ENCODE results near the gene ADRA2A.

ADRA2A gene

GRCh38 chr10:111076682-111077478 lies at the start of gene ADRA2A:
Gene ADRA2A (plus strand): TSS chr10:111077029. CDS start chr10:111077997, 968 bp downstream.
- no peak for DNase-seq (ENCODE audit: low spot score)

- DNase-seq (ENCODE audit: low spot score) = no peak
These were observed 46.6 kb upstream of the ADRA2A start for GRCh38 chr10:111030042-111030750.

- DNase-seq (ENCODE audit: low spot score) = no peak
These were observed 42.1 kb upstream of the ADRA2A start for GRCh38 chr10:111034598-111035310.

GRCh38 chr10:111035542-111035941 lies 41.3 kb upstream of the ADRA2A start:
- DNase-seq (ENCODE audit: low spot score) = no peak

- no peak for DNase-seq (ENCODE audit: low spot score)
These were observed 39.0 kb upstream of the ADRA2A start for GRCh38 chr10:111037858-111038257.

- DNase-seq (ENCODE audit: low spot score) = no peak
These were observed 37.3 kb upstream of the ADRA2A start for GRCh38 chr10:111039522-111039921.

- DNase-seq (ENCODE audit: low spot score) = no peak
These were observed 19.8 kb upstream of the ADRA2A start for GRCh38 chr10:111057006-111057405.

GRCh38 chr10:111063471-111063870 lies 13.4 kb upstream of the ADRA2A start:
- no peak for DNase-seq (ENCODE audit: low spot score)

- no peak for DNase-seq (ENCODE audit: low spot score)
These were observed 4.6 kb upstream of the ADRA2A start for GRCh38 chr10:111072232-111072631.

- no peak for DNase-seq (ENCODE audit: low spot score)
These were observed 1.1 kb upstream of the ADRA2A start for GRCh38 chr10:111075577-111076185.

GRCh38 chr10:111076191-111076681 lies 593 bp upstream of the ADRA2A start:
- peak; percentile 30 for DNase-seq (ENCODE audit: low spot score)

GRCh38 chr10:111077479-111077784 lies 603 bp downstream of the ADRA2A start:
- DNase-seq (ENCODE audit: low spot score) = no peak

- DNase-seq (ENCODE audit: low spot score) = no peak
These were observed 1.1 kb downstream of the ADRA2A start for GRCh38 chr10:111077785-111078504.

GRCh38 chr10:111078505-111079185 lies 1.8 kb downstream of the ADRA2A start:
- no peak for DNase-seq (ENCODE audit: low spot score)

GRCh38 chr10:111079241-111079760 lies 2.5 kb downstream of the ADRA2A start:
- DNase-seq (ENCODE audit: low spot score) = no peak

GRCh38 chr10:111079781-111080180 lies 3.0 kb downstream of the ADRA2A start:
- DNase-seq (ENCODE audit: low spot score) = no peak

GRCh38 chr10:111080224-111080623 lies 3.4 kb downstream of the ADRA2A start:
- no peak for DNase-seq (ENCODE audit: low spot score)

- DNase-seq (ENCODE audit: low spot score) = no peak
These were observed 4.8 kb downstream of the ADRA2A start for GRCh38 chr10:111081595-111081994.

- DNase-seq (ENCODE audit: low spot score) = no peak
These were observed 5.5 kb downstream of the ADRA2A start for GRCh38 chr10:111082102-111082975.

Data from CD4-positive, alpha-beta T cell treated with Interleukin-2 at 100 ng/mL for 4 hours (primary cell).